M059J (cell line): ENCODE data around the gene CALHM5. TPM values are rescaled to one million over a fixed set of nuclear protein-coding genes. Genes with fewer than 3 reads are reported as not detected.

Experiments
- total RNA-seq: library from RNA; depleted of rRNA; stranded (reverse); fragments of >200 nt; shearing (Covaris generic); gene quantifications from 2 replicates; pipeline ENCODE4 v1.2.3, GENCODE V29; 2014; rRNA removed

The CALHM5 gene
- total RNA-seq, 1 experiment from 2014 or later: 1.3 TPM

Other genes starting within 250 kb of the CALHM5 start
- gene TSPYL1, start 231.7 kb upstream of the CALHM5 start, total RNA-seq: 29.4 and 42.3 TPM in 2 replicates
- gene DSE, start 140.7 kb upstream of the CALHM5 start, total RNA-seq: 15.4 and 24.5 TPM in 2 replicates
- 6.3 and 6.9 TPM in 2 replicates for gene CALHM6, start 50.3 kb upstream of the CALHM5 start, total RNA-seq
- 0.27 TPM in 1 of 2 replicates, not detected in the other for gene TRAPPC3L, start 34.0 kb downstream of the CALHM5 start, total RNA-seq
- not detected in 2 replicates for gene CALHM4, start 42.1 kb downstream of the CALHM5 start, total RNA-seq
- 24.2 and 27.0 TPM in 2 replicates for gene RWDD1, start 59.9 kb downstream of the CALHM5 start, total RNA-seq
- gene RSPH4A, start 104.8 kb downstream of the CALHM5 start, total RNA-seq: 0.10 TPM in 1 of 2 replicates, not detected in the other
- 5.4 and 8.9 TPM in 2 replicates for gene ZUP1, start 157.1 kb downstream of the CALHM5 start, total RNA-seq
- 2.7 and 2.9 TPM in 2 replicates for gene KPNA5, start 169.6 kb downstream of the CALHM5 start, total RNA-seq